ENCODE data around the gene XXYLT1. TPM values are rescaled to one million over a fixed set of nuclear protein-coding genes. Genes with fewer than 3 reads are reported as not detected.

Gene XXYLT1
- total RNA-seq, 1 experiment from 2014 or later = 23.4 TPM

DNA sequence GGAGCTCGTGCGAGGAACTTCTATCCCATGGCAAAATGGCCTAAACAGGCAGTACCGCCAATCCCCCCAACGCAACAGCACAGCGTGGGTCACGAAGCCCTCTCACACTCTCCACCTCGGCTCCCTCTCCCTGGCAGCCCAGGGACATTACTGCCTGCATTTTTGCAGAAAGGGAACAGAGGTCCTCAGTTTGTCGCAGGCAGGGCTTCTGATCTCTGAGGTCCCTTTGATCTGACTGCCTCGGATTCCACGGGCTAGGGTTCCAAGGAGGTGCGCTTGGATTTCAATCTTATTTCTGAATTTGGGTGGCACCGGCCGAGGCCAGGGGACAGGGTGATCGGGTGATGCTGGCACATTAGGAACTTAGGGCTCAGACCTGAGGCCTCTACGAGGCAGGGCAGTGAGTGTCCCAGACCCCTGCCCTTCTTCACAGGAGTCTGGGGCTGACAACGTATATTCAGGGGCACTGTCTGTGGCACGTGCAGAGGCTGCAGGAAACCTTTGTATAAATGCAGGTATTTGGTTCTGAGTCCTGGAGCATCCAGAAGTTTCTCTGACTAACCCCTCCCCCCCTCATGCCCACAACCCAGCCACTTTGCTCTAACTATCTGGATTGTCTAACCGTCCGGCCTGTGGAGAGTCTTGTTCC, 197.9 kb downstream of the XXYLT1 start (continued):
- TF ChIP-seq ZNF671 (CRISPR knock-in tag; IDR thresholded peaks at IDR 0.05) (no peak), JAZF1 (CRISPR knock-in tag; IDR thresholded peaks at IDR 0.05) (no peak), FOXJ3 (CRISPR knock-in tag; IDR thresholded peaks at IDR 0.05; ENCODE audit: borderline replicate concordance) (no peak), ZNF232 (CRISPR knock-in tag; IDR thresholded peaks at IDR 0.05) (no peak), ESRRA (CRISPR knock-in tag; IDR thresholded peaks at IDR 0.05; ENCODE audit: borderline replicate concordance) (no peak)
- TF ChIP-seq, protein P1, sequence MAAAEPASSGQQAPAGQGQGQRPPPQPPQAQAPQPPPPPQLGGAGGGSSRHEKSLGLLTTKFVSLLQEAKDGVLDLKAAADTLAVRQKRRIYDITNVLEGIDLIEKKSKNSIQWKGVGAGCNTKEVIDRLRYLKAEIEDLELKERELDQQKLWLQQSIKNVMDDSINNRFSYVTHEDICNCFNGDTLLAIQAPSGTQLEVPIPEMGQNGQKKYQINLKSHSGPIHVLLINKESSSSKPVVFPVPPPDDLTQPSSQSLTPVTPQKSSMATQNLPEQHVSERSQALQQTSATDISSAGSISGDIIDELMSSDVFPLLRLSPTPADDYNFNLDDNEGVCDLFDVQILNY (CRISPR knock-in tag; IDR thresholded peaks at IDR 0.05) = no peak
- TF ChIP-seq, protein P2, sequence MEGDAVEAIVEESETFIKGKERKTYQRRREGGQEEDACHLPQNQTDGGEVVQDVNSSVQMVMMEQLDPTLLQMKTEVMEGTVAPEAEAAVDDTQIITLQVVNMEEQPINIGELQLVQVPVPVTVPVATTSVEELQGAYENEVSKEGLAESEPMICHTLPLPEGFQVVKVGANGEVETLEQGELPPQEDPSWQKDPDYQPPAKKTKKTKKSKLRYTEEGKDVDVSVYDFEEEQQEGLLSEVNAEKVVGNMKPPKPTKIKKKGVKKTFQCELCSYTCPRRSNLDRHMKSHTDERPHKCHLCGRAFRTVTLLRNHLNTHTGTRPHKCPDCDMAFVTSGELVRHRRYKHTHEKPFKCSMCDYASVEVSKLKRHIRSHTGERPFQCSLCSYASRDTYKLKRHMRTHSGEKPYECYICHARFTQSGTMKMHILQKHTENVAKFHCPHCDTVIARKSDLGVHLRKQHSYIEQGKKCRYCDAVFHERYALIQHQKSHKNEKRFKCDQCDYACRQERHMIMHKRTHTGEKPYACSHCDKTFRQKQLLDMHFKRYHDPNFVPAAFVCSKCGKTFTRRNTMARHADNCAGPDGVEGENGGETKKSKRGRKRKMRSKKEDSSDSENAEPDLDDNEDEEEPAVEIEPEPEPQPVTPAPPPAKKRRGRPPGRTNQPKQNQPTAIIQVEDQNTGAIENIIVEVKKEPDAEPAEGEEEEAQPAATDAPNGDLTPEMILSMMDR (IDR thresholded peaks at IDR 0.05) = no peak
- TF ChIP-seq, protein P3, sequence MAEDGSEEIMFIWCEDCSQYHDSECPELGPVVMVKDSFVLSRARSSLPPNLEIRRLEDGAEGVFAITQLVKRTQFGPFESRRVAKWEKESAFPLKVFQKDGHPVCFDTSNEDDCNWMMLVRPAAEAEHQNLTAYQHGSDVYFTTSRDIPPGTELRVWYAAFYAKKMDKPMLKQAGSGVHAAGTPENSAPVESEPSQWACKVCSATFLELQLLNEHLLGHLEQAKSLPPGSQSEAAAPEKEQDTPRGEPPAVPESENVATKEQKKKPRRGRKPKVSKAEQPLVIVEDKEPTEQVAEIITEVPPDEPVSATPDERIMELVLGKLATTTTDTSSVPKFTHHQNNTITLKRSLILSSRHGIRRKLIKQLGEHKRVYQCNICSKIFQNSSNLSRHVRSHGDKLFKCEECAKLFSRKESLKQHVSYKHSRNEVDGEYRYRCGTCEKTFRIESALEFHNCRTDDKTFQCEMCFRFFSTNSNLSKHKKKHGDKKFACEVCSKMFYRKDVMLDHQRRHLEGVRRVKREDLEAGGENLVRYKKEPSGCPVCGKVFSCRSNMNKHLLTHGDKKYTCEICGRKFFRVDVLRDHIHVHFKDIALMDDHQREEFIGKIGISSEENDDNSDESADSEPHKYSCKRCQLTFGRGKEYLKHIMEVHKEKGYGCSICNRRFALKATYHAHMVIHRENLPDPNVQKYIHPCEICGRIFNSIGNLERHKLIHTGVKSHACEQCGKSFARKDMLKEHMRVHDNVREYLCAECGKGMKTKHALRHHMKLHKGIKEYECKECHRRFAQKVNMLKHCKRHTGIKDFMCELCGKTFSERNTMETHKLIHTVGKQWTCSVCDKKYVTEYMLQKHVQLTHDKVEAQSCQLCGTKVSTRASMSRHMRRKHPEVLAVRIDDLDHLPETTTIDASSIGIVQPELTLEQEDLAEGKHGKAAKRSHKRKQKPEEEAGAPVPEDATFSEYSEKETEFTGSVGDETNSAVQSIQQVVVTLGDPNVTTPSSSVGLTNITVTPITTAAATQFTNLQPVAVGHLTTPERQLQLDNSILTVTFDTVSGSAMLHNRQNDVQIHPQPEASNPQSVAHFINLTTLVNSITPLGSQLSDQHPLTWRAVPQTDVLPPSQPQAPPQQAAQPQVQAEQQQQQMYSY (CRISPR knock-in tag; IDR thresholded peaks at IDR 0.05) = no peak

DNA sequence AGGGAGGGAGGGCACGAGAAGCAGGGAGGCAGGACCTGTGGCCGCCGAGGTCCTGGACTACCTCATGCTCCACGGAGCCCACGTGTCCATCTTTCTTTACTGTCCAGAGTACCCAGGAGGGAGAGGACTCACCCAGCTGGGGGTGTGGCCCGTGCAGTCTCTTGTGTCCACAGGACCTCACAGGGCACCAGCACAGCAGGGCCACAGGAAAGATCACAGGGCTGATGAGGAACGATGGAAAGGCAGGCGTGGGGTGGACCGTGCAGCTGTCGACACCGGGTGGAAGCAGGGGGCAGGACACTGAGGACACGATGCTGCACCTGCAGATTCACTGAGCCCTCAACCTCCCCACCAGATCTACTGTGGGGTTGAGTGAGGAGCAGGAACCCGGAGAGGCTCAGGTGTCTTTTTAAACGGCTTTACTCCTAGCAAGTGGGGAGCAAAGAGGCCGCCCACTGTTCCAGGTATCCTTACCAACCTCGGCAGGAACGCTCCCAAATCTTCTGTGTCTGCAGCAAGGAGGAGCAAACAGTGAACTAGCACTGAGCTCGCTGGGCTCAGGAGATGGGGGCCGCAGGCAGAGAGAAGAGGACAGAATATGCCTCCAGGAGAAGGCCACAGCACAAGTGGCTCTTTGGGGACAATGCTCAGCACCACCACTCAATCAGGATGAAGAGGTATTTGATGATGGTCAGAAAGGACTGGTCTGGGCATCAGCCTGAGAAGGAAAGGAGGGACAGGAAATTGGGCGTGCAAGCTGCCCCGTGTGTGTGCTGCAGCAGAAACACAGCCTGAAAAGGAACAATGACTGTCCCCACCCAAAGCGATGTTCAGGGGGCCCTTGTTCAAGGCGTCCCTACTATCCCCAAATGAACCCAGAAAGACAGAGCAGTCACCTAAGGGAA, 198.8 kb downstream of the XXYLT1 start:
- ATAC-seq = no peak
- no peak overlapping the region; the same call in 1 of the 2 replicates for H3K27ac Mint-ChIP-seq
- H3K4me1 Mint-ChIP-seq = no peaks in the 10 kb centered on the region
- ChIA-PET POLR2A (no interaction called here), CTCF (interaction anchor here (1.2 kb wide), 1 partner anchor 35 kb away, joined by 5 read pairs; no protein-coding TSS in a partner anchor)
- H3K36me3 Mint-ChIP-seq = peaks cover 14% of the 10 kb centered on the region
- TF ChIP-seq OVOL2 (CRISPR knock-in tag; IDR thresholded peaks at IDR 0.05; ENCODE audit: borderline replicate concordance) (no peak), ESRRA (CRISPR knock-in tag; IDR thresholded peaks at IDR 0.05; ENCODE audit: borderline replicate concordance) (no peak), ZNF138 (CRISPR knock-in tag; conservative IDR thresholded peaks at IDR 0.05) (no peak)
- TF ChIP-seq, protein P4, sequence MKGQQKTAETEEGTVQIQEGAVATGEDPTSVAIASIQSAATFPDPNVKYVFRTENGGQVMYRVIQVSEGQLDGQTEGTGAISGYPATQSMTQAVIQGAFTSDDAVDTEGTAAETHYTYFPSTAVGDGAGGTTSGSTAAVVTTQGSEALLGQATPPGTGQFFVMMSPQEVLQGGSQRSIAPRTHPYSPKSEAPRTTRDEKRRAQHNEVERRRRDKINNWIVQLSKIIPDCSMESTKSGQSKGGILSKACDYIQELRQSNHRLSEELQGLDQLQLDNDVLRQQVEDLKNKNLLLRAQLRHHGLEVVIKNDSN (CRISPR knock-in tag; IDR thresholded peaks at IDR 0.05) = no peak
- TF ChIP-seq, protein P5, sequence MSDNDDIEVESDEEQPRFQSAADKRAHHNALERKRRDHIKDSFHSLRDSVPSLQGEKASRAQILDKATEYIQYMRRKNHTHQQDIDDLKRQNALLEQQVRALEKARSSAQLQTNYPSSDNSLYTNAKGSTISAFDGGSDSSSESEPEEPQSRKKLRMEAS (CRISPR knock-in tag; IDR thresholded peaks at IDR 0.05) = no peak
- TF ChIP-seq, protein P6, sequence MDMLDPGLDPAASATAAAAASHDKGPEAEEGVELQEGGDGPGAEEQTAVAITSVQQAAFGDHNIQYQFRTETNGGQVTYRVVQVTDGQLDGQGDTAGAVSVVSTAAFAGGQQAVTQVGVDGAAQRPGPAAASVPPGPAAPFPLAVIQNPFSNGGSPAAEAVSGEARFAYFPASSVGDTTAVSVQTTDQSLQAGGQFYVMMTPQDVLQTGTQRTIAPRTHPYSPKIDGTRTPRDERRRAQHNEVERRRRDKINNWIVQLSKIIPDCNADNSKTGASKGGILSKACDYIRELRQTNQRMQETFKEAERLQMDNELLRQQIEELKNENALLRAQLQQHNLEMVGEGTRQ (CRISPR knock-in tag; IDR thresholded peaks at IDR 0.05) = no peak
- H3K4me3 Mint-ChIP-seq = no peak overlapping the region
- DNase-seq (ENCODE audit: low spot score) = no peak
- no peaks in the 10 kb centered on the region for H3K9me3 Mint-ChIP-seq
- H3K27me3 Mint-ChIP-seq (ENCODE audit: low read depth) = no peaks in the 10 kb centered on the region

Measured in WTC11 (cell line).